Muscle of leg (tissue), 9 donors: ENCODE results near the gene RNF166. TPM values are rescaled to one million over a fixed set of nuclear protein-coding genes. Genes with fewer than 3 reads are reported as not detected.

Source experiments
- polyA plus RNA-seq, 8 donors: library from polyadenylated mRNA; unstranded; fragments of 120-200 nt; gene quantifications; one replicate each; pipeline versions ENCODE4 v1.2.1 to v1.2.3, GENCODE V29; 2013; ENCODE audit warnings: inconsistent platforms in 1 of 8, low replicate concordance in 1 of 8; ENCODE audit not compliant: insufficient read length in 8 of 8, insufficient read depth in 1 of 8
- total RNA-seq: library from RNA; stranded (reverse); fragments of 120-200 nt; gene quantifications from one replicate; pipeline ENCODE4 v1.2.4, GENCODE V29; 2013

Gene RNF166
- total and polyA plus RNA-seq, 9 donors, result 13.9 to 21.8 (median 17.6) TPM

Other genes starting within 250 kb of the RNF166 start
- gene ZC3H18, start 136.0 kb downstream of the RNF166 start, total RNA-seq, result 9.2 TPM
- 10 to 100 TPM; 25.8 to 34.8 (median 31.5) TPM for gene ZC3H18, start 136.0 kb downstream of the RNF166 start, polyA plus RNA-seq
- not detected for gene IL17C, start 67.8 kb downstream of the RNF166 start, total RNA-seq
- not detected for gene IL17C, start 67.8 kb downstream of the RNF166 start, polyA plus RNA-seq
- 67.0 TPM for gene CYBA, start 55.4 kb downstream of the RNF166 start, total RNA-seq
- 10 to 100 TPM; 41.9 to 69.3 (median 49.0) TPM for gene CYBA, start 55.4 kb downstream of the RNF166 start, polyA plus RNA-seq
- gene MVD, start 43.3 kb downstream of the RNF166 start, total RNA-seq, result 27.9 TPM
- gene MVD, start 43.3 kb downstream of the RNF166 start, polyA plus RNA-seq, result 10 to 100 TPM; 26.9 to 45.2 (median 35.5) TPM
- gene SNAI3, start 19.9 kb downstream of the RNF166 start, total RNA-seq, result 7.0 TPM
- 10 to 100 TPM in 1 of 8 donors, 1 to 10 TPM in 7; 3.8 to 11.8 (median 7.4) TPM for gene SNAI3, start 19.9 kb downstream of the RNF166 start, polyA plus RNA-seq
- 9.5 TPM for gene CTU2, start 95 bp upstream of the RNF166 start, total RNA-seq
- gene CTU2, start 95 bp upstream of the RNF166 start, polyA plus RNA-seq, result 10 to 100 TPM; 12.2 to 17.0 (median 13.5) TPM
- gene PIEZO1, start 78.8 kb upstream of the RNF166 start, total RNA-seq, result 49.3 TPM
- gene PIEZO1, start 78.8 kb upstream of the RNF166 start, polyA plus RNA-seq, result 10 to 100 TPM; 48.6 to 75.6 (median 63.6) TPM
- 2.7 TPM for gene CDT1, start 97.4 kb upstream of the RNF166 start, total RNA-seq
- gene CDT1, start 97.4 kb upstream of the RNF166 start, polyA plus RNA-seq, result 10 to 100 TPM in 7 of 8 donors, 1 to 10 TPM in 1; 7.6 to 17.3 (median 14.1) TPM
- 78.6 TPM for gene APRT, start 105.5 kb upstream of the RNF166 start, total RNA-seq
- 10 to 100 TPM; 61.2 to 83.0 (median 65.9) TPM for gene APRT, start 105.5 kb upstream of the RNF166 start, polyA plus RNA-seq
- 9.8 TPM for gene GALNS, start 150.5 kb upstream of the RNF166 start, total RNA-seq
- 10 to 100 TPM; 15.0 to 28.5 (median 21.0) TPM for gene GALNS, start 150.5 kb upstream of the RNF166 start, polyA plus RNA-seq
- 52.1 TPM for gene TRAPPC2L, start 150.7 kb upstream of the RNF166 start, total RNA-seq
- 10 to 100 TPM; 47.6 to 67.5 (median 52.2) TPM for gene TRAPPC2L, start 150.7 kb upstream of the RNF166 start, polyA plus RNA-seq
- gene PABPN1L, start 160.3 kb upstream of the RNF166 start, total RNA-seq, result 0.04 TPM
- under 1 TPM in 5 of 8 donors, not detected in 3; 0.12 to 0.39 (median 0.15) TPM for gene PABPN1L, start 160.3 kb upstream of the RNF166 start, polyA plus RNA-seq